ENCODE measurements around the gene NPC2. TPM values are rescaled to one million over a fixed set of nuclear protein-coding genes. Genes with fewer than 3 reads are reported as not detected.

NPC2 gene
- total RNA-seq, 1 donor from 2014 or later: 324 TPM

- peak in 1 of 2 donors; percentile 82 for DNase-seq (ENCODE audit: low spot score in 2 of 2)
- no peaks in the 10 kb centered on the region for H3K4me1 ChIP-seq
- TF ChIP-seq CTCF (IDR thresholded peaks at IDR 0.05): peak; percentile 31 to 68 (median 59)
- H3K36me3 ChIP-seq: peaks cover 58 to 76% of the 10 kb centered on the region in 2 donors
- no peak overlapping the region for H3K4me3 ChIP-seq
- no peaks in the 10 kb centered on the region for H3K9me3 ChIP-seq
- peak overlapping the region; percentile 37 to 55 for H3K27ac ChIP-seq
- no peaks in the 10 kb centered on the region for H3K27me3 ChIP-seq
- intact Hi-C loops (cut with DNase I): loop anchor here (1.0 to 2.0 kb wide), 2 partner anchors 108 to 212 kb away; partner anchors contain the start of genes AREL1 and FCF1
These were observed 8.1 kb upstream of the NPC2 start for GRCh38 chr14:74501135-74501614.

- Histone ChIP-seq H3K27ac (no peak overlapping the region), H3K36me3 (peaks cover 52 to 70% of the 10 kb centered on the region in 2 donors)
- intact Hi-C loops (cut with DNase I): loop anchor here (1.0 to 2.0 kb wide), 2 partner anchors 109 to 212 kb away; partner anchors contain the start of genes AREL1 and FCF1
These were observed 7.5 kb upstream of the NPC2 start for GRCh38 chr14:74500417-74501134.

DNA sequence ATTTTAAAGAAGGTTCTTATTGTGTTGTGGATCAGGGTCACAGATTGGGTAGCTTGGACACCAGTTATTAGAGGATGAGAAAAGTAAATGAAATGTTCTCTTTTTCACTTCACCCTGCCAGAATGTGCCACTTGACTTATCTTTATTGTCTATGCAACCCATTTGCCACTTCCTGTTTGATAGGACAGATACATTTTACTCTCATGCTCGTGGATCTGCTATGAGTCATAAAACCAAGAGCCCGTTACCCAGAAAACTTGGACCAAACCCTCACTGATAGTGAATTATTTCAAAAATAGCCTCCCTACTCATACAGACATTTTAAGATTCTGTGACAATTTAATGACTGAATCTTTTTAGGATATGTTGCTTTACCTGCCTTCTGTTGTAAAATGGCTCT lies 2.3 kb upstream of the NPC2 start:
- TF ChIP-seq CTCF (IDR thresholded peaks at IDR 0.05): no peak
- Histone ChIP-seq H3K27me3 (no peaks in the 10 kb centered on the region), H3K4me3 (no peak overlapping the region), H3K4me1 (peaks cover 0 to 7% of the 10 kb centered on the region in 2 donors), H3K27ac (peak overlapping the region; percentile 89 to 94), H3K36me3 (peaks cover 1 to 17% of the 10 kb centered on the region in 2 donors), H3K9me3 (no peaks in the 10 kb centered on the region)
- DNase-seq (ENCODE audit: low spot score in 2 of 2): no peak
- intact Hi-C loops (cut with DNase I): loop anchor here (5.0 to 10.0 kb wide), 4 partner anchors 307 to 1659 kb away; partner anchors contain the start of genes ALDH6A1, GPATCH2L and LIN52

More at GRCh38 chr14:74500417-74501134, 7.5 kb upstream of the NPC2 start:
- DNase-seq (ENCODE audit: low spot score in 2 of 2): peak in 1 of 2 donors; percentile 62
- Histone ChIP-seq H3K4me1 (no peaks in the 10 kb centered on the region), H3K9me3 (no peaks in the 10 kb centered on the region), H3K4me3 (no peak overlapping the region), H3K27me3 (no peaks in the 10 kb centered on the region)
- TF ChIP-seq CTCF (IDR thresholded peaks at IDR 0.05): no peak

DNA sequence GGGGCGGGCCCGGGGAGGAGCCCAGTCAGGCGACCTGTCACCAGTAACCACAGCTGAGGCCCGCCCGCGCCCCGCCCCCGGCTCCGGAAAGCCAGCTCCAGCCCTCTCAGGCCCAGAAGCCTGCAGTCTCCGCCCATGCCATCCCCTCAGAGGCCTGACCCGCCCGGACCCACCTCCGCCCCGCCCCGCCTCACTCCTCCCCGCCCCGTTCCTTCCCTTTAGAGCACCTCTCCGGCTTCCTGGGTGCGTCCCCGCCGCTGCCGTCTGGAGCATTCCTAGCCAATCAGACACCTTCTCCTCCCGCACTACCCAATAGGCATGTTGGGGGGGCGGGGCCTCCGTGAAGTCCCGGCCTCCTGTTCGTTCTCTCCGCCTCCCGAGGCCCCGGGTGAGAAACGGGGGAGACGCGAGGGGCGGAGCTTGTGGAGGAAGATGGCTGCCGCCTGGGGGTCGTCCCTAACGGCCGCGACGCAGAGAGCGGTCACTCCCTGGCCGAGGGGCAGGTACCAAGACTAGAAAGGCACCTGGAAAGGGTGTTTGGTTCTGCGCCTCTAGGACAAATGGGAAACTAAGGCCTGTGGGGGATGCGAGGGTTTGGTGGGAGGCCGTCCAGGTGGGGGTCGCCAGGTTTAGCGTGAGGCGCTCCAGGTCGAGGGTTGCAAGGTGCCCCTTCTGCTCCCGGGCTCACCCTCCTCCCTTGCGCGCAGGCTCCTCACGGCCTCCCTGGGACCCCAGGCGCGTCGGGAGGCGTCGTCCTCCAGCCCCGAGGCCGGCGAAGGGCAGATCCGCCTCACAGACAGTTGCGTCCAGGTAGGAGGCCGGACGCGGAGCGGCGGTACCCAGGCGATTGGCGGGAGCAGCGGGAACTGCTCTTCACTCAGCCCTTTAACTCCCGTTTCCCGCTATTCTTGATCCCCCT lies 497 bp upstream of the NPC2 start, which contains the start of gene ISCA2:
TSS of gene ISCA2 (plus strand) at position 423 of the 919 bp plus-strand sequence. CDS start at position 433, 10 bp downstream.
- no peaks in the 10 kb centered on the region for H3K27me3 ChIP-seq
- H3K4me3 ChIP-seq: peak within 1 kb of the TSS; percentile 91 to 93
- H3K9me3 ChIP-seq: no peaks in the 10 kb centered on the region
- peak; percentile 99 to 100 for DNase-seq (ENCODE audit: low spot score in 2 of 2)
- no peak for TF ChIP-seq CTCF (IDR thresholded peaks at IDR 0.05)
- intact Hi-C loops (cut with DNase I): loop anchor here (5.0 to 10.0 kb wide), 5 partner anchors 114 to 1661 kb away; partner anchors contain the start of genes ALDH6A1, GPATCH2L and LIN52
- H3K4me1 ChIP-seq: peaks cover 0 to 7% of the 10 kb centered on the region in 2 donors
- peaks cover 0 to 5% of the 10 kb centered on the region in 2 donors for H3K36me3 ChIP-seq
- H3K27ac ChIP-seq: peak within 1 kb of the TSS; percentile 94 to 95

All from ascending aorta (tissue), 2 donors.